ENCODE data around the gene KDM1B. TPM values are rescaled to one million over a fixed set of nuclear protein-coding genes. Genes with fewer than 3 reads are reported as not detected.

Gene KDM1B
- polyA plus RNA-seq (ENCODE audit: insufficient read length in 3 of 3) = 10 to 100 TPM; 20.1 to 20.7 (median 20.4) TPM

- peak; percentile 88 to 95 (median 92) for DNase-seq (ENCODE audit: low read depth in 3 of 3, low spot score in 2 of 3)
Observed at GRCh38 chr6:18155150-18155863, at the start of gene KDM1B. Gene KDM1B (plus strand): TSS chr6:18155422. CDS start chr6:18159896, 4,474 bp downstream.

GRCh38 chr6:18107061-18107460, 48.2 kb upstream of the KDM1B start:
- no peak for DNase-seq (ENCODE audit: low read depth in 3 of 3, low spot score in 2 of 3)

GRCh38 chr6:18110162-18110561, 45.1 kb upstream of the KDM1B start:
- DNase-seq (ENCODE audit: low read depth in 3 of 3, low spot score in 2 of 3) = no peak

- no peak for DNase-seq (ENCODE audit: low read depth in 3 of 3, low spot score in 2 of 3)
Observed at GRCh38 chr6:18115356-18115755, 39.9 kb upstream of the KDM1B start.

- no peak for DNase-seq (ENCODE audit: low read depth in 3 of 3, low spot score in 2 of 3)
Observed at GRCh38 chr6:18117136-18117535, 38.1 kb upstream of the KDM1B start.

GRCh38 chr6:18118330-18118729, 36.9 kb upstream of the KDM1B start:
- DNase-seq (ENCODE audit: low read depth in 3 of 3, low spot score in 2 of 3) = no peak

- no peak for DNase-seq (ENCODE audit: low read depth in 3 of 3, low spot score in 2 of 3)
Observed at GRCh38 chr6:18119236-18119635, 36.0 kb upstream of the KDM1B start.

GRCh38 chr6:18121580-18122127, 33.6 kb upstream of the KDM1B start:
- DNase-seq (ENCODE audit: low read depth in 3 of 3, low spot score in 2 of 3) = no peak

- DNase-seq (ENCODE audit: low read depth in 3 of 3, low spot score in 2 of 3) = peak; percentile 61 to 70 (median 69)
Observed at GRCh38 chr6:18122128-18123093, 32.8 kb upstream of the KDM1B start, which contains the start of gene NHLRC1. Gene NHLRC1 (minus strand): TSS chr6:18122677. CDS start chr6:18122606, 71 bp downstream.

GRCh38 chr6:18126121-18126520, 29.1 kb upstream of the KDM1B start:
- no peak for DNase-seq (ENCODE audit: low read depth in 3 of 3, low spot score in 2 of 3)

- DNase-seq (ENCODE audit: low read depth in 3 of 3, low spot score in 2 of 3) = no peak
Observed at GRCh38 chr6:18132346-18132745, 22.9 kb upstream of the KDM1B start.

GRCh38 chr6:18135171-18135570, 20.1 kb upstream of the KDM1B start:
- DNase-seq (ENCODE audit: low read depth in 3 of 3, low spot score in 2 of 3) = no peak

GRCh38 chr6:18136260-18136659, 19.0 kb upstream of the KDM1B start:
- DNase-seq (ENCODE audit: low read depth in 3 of 3, low spot score in 2 of 3) = no peak

GRCh38 chr6:18138906-18139305, 16.3 kb upstream of the KDM1B start:
- DNase-seq (ENCODE audit: low read depth in 3 of 3, low spot score in 2 of 3) = no peak

- no peak for DNase-seq (ENCODE audit: low read depth in 3 of 3, low spot score in 2 of 3)
Observed at GRCh38 chr6:18139935-18140621, 15.1 kb upstream of the KDM1B start.

- no peak for DNase-seq (ENCODE audit: low read depth in 3 of 3, low spot score in 2 of 3)
Observed at GRCh38 chr6:18141805-18142590, 13.2 kb upstream of the KDM1B start.

GRCh38 chr6:18142591-18142861, 12.7 kb upstream of the KDM1B start:
- DNase-seq (ENCODE audit: low read depth in 3 of 3, low spot score in 2 of 3) = no peak

GRCh38 chr6:18147160-18147559, 8.1 kb upstream of the KDM1B start:
- DNase-seq (ENCODE audit: low read depth in 3 of 3, low spot score in 2 of 3) = no peak

GRCh38 chr6:18147616-18148015, 7.6 kb upstream of the KDM1B start:
- no peak for DNase-seq (ENCODE audit: low read depth in 3 of 3, low spot score in 2 of 3)

All from right renal cortex interstitium (tissue), 3 donors.